ENCODE measurements around the gene FANCI. TPM values are rescaled to one million over a fixed set of nuclear protein-coding genes. Genes with fewer than 3 reads are reported as not detected.
A peak's percentile ranks its signal among the peaks of the same experiment; 100 is the strongest.

FANCI gene
- total RNA-seq, 2 experiments from 2014 or later: 180 TPM

DNA sequence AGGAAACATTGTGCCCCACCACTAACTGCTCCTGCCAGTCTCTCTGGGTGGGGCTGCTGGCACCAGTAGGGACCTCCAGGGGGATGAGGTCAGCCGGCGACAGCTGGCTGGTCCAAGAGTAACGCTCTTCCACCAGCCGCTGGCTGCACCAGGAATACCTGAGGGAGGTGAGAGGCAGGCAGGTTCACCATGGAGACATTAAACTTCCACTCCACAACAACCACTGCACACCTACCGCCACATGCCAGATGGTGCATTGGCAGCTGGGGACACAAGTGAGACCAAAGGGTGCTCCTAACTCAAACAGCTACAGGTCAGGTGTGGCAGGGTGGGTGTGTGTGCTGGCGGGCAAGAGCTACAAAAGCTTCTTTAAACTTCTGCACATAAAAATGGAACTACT, 86.3 kb downstream of the FANCI start:
- CTCF ChIA-PET: interaction anchor here (0.6 to 12.7 kb wide), 5 partner anchors 9 to 123 kb away, joined by 3 to 116 read pairs (median 10); no protein-coding TSS in a partner anchor
- peaks cover 73% of the 10 kb centered on the region for H3K36me3 Mint-ChIP-seq (ENCODE audit: low read depth)

DNA sequence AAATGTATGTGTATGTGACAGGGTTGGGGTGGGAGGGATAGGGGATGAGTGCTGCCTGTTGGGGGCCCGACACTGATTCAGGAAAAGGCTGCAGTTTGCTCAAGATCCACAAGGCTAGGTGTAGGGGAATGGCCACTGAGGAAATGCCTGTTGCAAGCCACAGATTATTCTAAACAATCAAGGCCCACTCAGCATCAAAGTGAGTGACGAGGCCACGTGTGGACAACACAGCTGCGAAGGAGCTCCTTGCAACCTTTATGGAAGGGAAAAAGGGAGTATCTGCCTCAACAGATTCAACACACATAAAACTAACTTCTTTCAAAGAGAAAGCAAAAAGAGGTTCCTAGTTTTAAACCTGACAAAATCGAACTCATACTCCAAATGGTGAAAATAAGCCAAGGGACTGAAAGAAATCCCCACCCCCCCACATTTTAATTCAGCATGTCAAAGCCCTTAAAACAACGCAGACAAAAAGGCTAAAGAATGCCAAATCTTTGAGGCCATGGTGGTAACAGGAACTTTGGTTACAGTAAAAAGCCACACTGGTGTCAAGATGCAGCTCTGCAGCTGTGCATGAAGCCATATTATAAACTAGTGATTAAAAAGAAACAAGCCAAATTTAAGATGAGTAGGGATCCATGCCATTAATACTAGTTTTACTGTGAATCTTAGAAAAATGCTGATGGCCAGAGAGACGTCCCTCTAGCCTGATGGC, 87.3 kb downstream of the FANCI start:
- intact Hi-C loops (cut with micrococcal nuclease): no loop called here
- ATAC-seq (no peak), DNase-seq (no peak)
- H3K4me1 Mint-ChIP-seq (ENCODE audit: low read depth): peaks cover 55% of the 10 kb centered on the region
- CTCF ChIA-PET: interaction anchor here (0.6 to 12.7 kb wide), 6 partner anchors 9 to 677 kb away, joined by 3 to 116 read pairs (median 8); no protein-coding TSS in a partner anchor
- POLR2A ChIA-PET: interaction anchor here (0.7 to 11.7 kb wide), 2 partner anchors 12 to 19 kb away, joined by 3 to 128 read pairs; no protein-coding TSS in a partner anchor
- H3K27me3 Mint-ChIP-seq: peaks cover 2% of the 10 kb centered on the region
- peaks cover 70% of the 10 kb centered on the region for H3K36me3 Mint-ChIP-seq (ENCODE audit: low read depth)
- H3K9me3 Mint-ChIP-seq: no peaks in the 10 kb centered on the region
- peak overlapping the region; percentile 82 for H3K27ac Mint-ChIP-seq
- peak overlapping the region; percentile 66 for H3K4me3 Mint-ChIP-seq
- TF ChIP-seq, protein P1, sequence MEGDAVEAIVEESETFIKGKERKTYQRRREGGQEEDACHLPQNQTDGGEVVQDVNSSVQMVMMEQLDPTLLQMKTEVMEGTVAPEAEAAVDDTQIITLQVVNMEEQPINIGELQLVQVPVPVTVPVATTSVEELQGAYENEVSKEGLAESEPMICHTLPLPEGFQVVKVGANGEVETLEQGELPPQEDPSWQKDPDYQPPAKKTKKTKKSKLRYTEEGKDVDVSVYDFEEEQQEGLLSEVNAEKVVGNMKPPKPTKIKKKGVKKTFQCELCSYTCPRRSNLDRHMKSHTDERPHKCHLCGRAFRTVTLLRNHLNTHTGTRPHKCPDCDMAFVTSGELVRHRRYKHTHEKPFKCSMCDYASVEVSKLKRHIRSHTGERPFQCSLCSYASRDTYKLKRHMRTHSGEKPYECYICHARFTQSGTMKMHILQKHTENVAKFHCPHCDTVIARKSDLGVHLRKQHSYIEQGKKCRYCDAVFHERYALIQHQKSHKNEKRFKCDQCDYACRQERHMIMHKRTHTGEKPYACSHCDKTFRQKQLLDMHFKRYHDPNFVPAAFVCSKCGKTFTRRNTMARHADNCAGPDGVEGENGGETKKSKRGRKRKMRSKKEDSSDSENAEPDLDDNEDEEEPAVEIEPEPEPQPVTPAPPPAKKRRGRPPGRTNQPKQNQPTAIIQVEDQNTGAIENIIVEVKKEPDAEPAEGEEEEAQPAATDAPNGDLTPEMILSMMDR (IDR thresholded peaks at IDR 0.05): no peak

More for the DNA sequence above, 86.3 kb downstream of the FANCI start:
- POLR2A ChIA-PET: interaction anchor here (0.9 to 11.7 kb wide), 4 partner anchors 11 to 85 kb away, joined by 3 to 128 read pairs (median 3); no protein-coding TSS in a partner anchor
- Mint-ChIP-seq H3K4me3 (peak overlapping the region; percentile 53), H3K27ac (peak overlapping the region; percentile 82), H3K4me1 (ENCODE audit: low read depth) (peaks cover 49% of the 10 kb centered on the region), H3K27me3 (peaks cover 2% of the 10 kb centered on the region), H3K9me3 (no peaks in the 10 kb centered on the region)
- ATAC-seq (no peak), DNase-seq (no peak)
- TF ChIP-seq, protein P1 (IDR thresholded peaks at IDR 0.05): no peak
- intact Hi-C loops (cut with micrococcal nuclease): no loop called here

DNA sequence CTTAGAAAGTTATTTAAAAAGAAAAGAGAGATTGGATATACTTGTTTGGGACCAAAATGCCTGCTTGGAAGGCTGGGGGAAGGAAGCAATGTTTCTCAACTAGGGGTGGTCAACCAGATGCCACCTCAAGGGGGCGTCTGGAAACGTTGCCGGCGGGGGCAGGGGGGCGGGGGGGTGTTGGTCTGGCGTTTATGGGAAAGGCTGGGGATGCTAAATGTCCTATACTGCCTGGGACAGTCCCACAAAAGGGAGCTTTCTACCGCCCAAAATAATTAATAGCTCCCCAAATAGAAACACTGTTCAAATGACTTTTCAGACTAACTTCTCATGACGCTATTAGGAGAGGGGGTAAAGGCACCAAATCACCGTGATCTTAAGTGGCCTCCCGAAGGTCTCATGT, 88.7 kb downstream of the FANCI start:
- intact Hi-C loops (cut with micrococcal nuclease): no loop called here
- ChIA-PET POLR2A (interaction anchor here (0.6 to 11.7 kb wide), 4 partner anchors 13 to 359 kb away, joined by 3 to 128 read pairs (median 3); no protein-coding TSS in a partner anchor), CTCF (interaction anchor here (0.8 to 12.7 kb wide), 9 partner anchors 8 to 166 kb away, joined by 3 to 116 read pairs (median 4); no protein-coding TSS in a partner anchor)
- Mint-ChIP-seq H3K9me3 (no peaks in the 10 kb centered on the region), H3K36me3 (ENCODE audit: low read depth) (peaks cover 58% of the 10 kb centered on the region), H3K4me1 (ENCODE audit: low read depth) (peaks cover 65% of the 10 kb centered on the region), H3K27me3 (peaks cover 2% of the 10 kb centered on the region), H3K4me3 (peak overlapping the region; percentile 66), H3K27ac (peak overlapping the region; percentile 51)
- ATAC-seq (no peak), DNase-seq (peak; percentile 32)
- TF ChIP-seq, protein P1 (IDR thresholded peaks at IDR 0.05): peak; percentile 63

DNA sequence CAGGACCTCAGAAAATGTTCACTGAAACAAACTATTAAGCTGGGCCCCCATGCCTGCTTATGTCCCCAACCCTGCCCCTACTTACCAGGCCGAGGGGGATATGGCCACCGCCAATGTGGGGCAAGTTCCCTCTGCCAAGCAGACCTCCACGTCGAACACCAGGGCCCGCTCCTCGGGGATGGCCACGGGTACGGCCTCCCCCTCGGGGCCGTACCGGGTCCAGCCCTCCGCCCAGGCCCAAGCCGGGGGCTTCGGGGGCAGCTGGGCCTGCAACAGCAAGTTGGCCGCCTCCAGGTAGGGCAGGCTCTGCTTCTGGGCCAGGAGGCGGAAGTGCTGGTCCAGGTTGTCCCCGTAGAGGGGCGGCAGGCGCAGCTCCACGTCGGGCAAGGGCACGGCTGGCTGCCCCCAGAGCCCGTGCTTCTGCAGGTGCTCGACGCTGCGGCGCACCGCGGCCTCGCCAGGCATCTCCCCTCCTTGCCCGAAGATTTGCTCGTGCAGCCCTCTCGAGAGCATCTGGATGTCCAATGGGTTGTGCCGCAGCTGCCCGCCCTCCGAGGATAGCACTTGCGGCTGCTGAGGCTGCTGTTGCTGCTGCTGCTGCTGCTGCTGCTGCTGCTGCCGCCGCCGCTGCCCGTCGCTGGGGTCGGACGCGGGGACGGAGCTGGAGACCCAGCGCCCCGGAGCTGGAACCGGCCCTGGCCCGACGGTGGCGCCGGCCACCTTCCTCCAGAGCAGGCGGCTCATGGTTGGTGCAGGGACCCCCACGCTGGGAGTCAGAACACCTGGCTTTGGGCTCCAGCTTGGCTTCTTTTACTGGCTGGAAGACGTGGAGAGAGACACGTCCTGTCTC, 89.5 kb downstream of the FANCI start:
- DNase-seq: no peak
- peaks cover 2% of the 10 kb centered on the region for H3K27me3 Mint-ChIP-seq
- ChIA-PET POLR2A (interaction anchor here (0.8 to 11.7 kb wide), 4 partner anchors 14 to 88 kb away, joined by 3 to 128 read pairs (median 4); no protein-coding TSS in a partner anchor), CTCF (interaction anchor here (0.7 to 12.7 kb wide), 8 partner anchors 9 to 126 kb away, joined by 3 to 116 read pairs (median 4); no protein-coding TSS in a partner anchor)
- TF ChIP-seq, protein P1 (IDR thresholded peaks at IDR 0.05): no peak
- intact Hi-C loops (cut with micrococcal nuclease): no loop called here
- peaks cover 67% of the 10 kb centered on the region for H3K4me1 Mint-ChIP-seq (ENCODE audit: low read depth)
- no peak for ATAC-seq
- no peaks in the 10 kb centered on the region for H3K9me3 Mint-ChIP-seq
- H3K36me3 Mint-ChIP-seq (ENCODE audit: low read depth): peaks cover 52% of the 10 kb centered on the region
- peak overlapping the region; percentile 78 for H3K4me3 Mint-ChIP-seq
- peak overlapping the region; percentile 78 for H3K27ac Mint-ChIP-seq

Measured in activated CD8-positive, alpha-beta T cell treated with anti-CD3 and anti-CD28 coated beads for 36 hours (primary cell).